Renal pelvis (tissue), 4 donors: Measurements from ENCODE around the gene DGKI. TPM values are rescaled to one million over a fixed set of nuclear protein-coding genes. Genes with fewer than 3 reads are reported as not detected.
"Not testable (repeated sequence)": the region's sequence is repeated elsewhere in the genome, so short reads cannot be mapped to it uniquely, and the experiment has no call there.

Source experiments
- DNase-seq: peaks from one replicate; pipeline ENCODE4 v3.0.0-alpha.2; 2013
- polyA plus RNA-seq, 3 donors: library from polyadenylated mRNA; unstranded; fragments of 120-200 nt; gene quantifications; one replicate each; pipeline ENCODE4 v1.2.1, GENCODE V29; 2013; ENCODE audit not compliant: insufficient read length in 3 of 3

Gene DGKI
- polyA plus RNA-seq, 3 donors: 1.5 to 2.3 (median 1.6) TPM

DNA sequence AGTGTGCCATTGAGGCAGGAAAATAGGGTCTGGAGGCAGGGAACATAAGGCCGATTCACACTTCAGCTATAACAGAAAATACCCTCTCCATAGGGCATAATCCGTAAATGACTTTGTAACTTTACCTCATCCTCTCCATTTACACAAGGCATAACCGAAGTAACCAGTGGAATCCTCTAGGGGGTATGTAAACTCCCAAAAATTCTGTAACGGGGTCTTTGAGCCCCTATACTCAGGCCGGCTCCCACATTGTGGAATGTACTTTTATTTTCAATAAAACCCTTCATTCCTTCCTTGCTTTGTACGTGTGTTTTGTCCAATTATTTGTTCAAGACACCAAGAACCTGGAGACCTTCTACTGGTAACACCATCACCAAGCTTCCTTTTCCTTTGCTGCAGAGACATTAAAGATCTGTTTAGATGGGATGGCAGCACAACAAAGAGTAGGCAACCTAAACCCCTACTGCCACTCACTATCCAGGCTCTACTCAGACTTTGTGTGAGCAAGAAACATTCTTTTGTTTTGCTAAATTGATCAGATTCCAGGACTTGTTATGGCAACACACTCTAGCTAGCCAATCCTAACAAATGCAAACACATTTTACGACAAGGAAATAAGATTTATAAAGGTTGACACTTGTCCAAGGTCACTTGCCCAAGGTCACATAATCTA is 99.3 kb downstream of the DGKI start:
- DNase-seq: no peak

DNA sequence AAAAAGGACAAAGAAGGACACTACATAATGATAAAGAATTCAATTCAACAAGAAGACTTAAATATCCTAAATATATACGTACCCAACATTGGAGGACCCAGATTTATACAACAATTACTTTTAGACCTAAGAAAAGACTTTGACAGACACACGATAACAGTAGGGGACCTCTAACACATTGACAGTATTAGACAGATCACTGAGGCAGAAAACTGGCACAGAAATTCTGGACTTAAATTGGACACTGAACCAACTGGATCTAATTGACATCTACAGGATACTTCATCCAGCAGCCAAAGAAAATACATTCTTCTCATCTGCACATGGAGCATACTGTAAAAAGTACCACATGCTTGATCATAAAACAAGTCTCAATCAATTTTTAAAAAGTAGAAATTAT is 103.8 kb downstream of the DGKI start:
- DNase-seq: no peak

DNA sequence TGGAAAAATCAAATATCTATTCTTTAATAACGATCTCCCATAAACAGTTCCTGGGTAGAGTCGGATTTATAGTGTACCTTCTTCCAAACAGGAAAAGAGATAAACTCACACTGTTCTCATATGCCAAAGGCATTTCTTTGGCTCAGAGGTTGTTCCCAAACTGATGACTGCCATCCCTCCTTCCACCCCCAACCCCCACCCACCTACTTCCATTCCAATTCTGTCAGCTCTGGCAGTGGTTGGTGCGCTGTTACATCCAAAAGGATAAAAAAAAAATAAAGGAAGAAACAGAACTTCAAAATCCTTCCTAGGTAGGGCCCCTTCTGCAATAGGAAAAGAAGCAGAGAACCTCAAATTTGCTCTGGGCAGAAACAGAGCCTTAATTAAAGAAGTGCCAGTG is 104.7 kb downstream of the DGKI start:
- no peak for DNase-seq

DNA sequence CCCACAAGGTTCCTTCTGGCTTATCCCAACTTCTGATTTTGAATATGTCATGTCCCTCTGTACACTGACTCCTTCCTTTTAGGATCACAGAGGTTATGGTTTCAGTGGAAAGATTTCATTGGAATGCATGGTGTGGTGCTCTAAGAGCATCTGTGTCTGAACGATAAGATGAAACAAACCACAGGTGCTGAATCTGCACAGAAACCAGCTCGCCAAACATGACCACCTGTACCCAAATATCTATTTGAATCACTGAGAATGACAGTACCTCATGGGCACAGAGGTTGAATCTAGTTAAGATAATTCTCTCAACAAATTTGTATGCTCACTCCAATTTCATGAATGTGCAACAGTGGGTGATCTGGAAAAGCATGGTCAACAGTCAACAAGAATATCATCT is 105.3 kb downstream of the DGKI start:
- DNase-seq: no peak

DNA sequence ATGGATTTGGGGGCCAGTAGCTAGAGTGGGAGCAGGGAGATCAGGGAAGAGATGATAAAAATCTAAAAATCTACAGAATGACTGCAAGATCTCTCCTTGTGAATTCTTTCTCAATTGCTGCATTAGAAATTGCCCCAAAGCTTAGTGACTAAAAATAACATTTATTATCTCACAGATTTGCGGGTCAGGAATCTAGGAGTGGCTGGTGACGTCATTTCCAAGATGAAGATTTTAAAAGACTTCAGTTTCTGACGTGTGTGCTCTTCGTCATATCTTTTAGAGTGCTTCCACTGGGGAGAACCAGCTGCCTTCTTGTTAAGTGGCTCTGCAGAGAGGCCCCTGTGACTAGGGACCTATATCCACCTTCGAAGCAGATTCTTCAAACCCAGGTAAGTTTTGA is 112.6 kb downstream of the DGKI start:
- no peak for DNase-seq

DNA sequence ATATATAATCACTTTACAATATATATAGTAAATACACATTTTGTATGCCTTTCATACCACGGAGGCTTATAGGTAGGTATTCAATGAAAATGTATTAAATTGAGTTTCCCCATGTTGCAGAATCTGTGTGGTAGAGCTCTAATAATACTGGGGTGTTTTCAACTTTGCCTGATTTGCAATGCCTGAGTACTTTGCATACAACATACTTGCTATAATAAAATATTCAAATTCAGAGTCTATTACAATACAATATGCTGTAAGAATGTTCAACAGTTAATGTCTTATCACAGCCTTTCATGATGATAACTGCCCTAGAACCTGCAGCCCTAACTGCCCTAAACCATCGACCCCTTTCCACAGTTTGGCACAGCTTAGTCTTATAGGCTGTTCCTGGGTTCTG is 114.6 kb downstream of the DGKI start:
- no peak for DNase-seq

DNA sequence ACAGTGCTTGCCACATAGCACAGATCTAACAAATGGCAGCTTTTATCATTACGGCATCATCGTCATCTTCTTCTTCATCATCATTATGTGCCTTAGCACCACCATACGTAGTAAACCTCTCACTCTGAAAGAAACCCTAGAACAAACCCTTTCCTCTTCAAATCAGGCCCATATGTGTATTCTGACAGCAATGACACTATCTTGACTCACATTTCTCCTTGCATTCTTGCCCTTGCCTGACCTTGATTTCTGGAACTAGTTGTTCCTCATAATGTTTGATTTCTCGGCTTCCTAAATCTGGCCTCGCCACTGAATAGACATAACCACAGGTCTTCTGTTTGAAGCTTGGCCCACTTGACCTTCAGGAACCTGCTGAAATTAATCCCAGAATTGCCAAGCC is 115.3 kb downstream of the DGKI start:
- DNase-seq: no peak

DNA sequence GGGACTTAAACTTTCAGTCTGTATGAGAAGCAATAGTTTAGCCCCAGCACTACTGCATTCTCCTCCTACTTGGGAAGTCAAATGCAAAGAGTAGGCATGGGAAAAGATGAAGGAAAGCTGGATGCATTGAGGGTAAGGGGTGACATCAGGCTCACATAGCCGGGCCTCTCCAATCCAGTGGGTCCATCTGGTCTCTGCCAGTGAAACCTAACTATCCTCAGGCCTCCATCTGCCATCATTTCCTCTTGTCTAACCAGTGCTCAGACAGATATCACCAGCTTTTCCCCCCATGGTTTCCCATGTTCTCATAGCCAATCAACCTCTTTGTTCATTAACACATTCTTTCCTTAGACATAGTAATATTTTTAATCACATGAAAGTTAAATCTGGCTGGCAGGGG is 118.3 kb downstream of the DGKI start:
- DNase-seq: no peak

DNA sequence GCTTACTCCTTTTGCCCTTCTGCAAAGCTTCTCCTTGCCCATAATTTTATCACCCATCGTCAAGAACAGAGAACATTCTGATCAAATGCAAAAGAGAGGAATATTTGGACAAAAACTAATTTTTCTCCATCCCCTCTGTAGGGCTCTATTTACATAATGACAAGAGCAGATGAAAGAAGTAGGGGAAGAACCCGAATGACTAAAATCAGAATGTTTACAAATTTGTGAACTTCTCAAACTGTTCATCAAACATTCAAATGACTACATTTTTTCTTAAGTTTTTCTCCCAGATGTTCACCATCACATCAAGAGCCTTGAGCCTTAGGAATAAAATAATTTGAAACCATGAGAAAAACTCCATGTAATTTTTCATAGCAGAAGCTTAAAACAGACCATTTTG is 119.4 kb downstream of the DGKI start:
- DNase-seq: no peak

DNA sequence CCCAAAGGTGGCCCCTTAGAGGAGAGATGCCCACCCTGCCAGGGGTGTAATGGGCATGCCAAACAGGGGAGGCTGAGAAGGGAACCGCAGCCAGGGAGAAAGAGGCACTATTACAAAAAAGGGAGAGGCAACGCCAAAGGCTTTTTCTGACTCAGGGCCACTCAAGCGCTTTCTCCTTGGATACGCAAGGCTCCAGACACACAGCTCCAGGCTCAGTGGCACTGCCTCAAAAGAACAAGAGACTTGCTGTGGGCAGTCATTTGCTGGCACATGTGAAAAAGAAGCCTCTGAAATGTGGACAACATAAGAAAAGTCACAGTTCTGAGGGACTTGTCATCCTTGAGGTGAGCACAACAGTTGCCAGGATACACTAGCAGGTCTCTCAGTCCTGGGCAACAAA is 128.4 kb downstream of the DGKI start:
- no peak for DNase-seq

DNA sequence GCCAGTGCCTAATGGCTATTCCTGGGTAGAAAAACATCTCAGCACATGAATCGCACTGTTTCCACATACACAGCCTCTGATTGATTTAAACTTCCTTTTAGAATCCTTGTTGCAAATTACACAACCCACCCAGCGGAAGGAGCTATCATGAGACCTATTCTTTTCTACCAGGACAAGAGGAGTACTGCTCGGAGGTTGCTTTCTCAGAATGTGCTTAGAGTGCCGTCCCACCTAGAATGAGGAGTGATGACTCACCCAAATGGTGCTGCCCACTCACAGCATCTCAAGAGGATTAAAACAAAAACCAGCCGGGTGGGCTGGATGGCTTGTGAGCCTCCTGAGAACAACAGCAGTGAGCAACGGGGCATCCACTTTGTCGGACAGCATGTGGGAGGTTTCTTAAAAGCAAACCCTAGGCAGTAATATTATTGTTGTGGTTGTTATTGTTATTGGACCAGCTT is 128.9 kb downstream of the DGKI start:
- DNase-seq: no peak

DNA sequence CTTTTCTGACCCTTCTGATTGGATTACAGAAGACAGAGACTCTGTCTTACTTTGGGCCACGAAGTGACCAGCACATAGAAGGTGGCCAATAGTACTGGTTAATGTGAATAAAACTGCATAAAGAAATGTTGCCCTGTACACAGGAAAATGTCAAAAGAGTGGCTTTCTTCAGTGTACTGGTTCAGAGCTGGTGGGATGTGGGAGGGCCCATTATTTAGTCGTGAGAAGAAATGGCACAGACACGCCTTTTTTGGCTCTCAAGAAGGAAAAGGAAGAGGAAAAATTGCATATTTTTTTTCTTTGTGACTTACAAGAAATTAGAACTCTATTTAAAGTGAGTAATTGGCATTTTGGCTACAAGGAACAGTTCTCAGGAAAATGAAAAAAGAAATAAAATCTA is 129.7 kb downstream of the DGKI start:
- no peak for DNase-seq

DNA sequence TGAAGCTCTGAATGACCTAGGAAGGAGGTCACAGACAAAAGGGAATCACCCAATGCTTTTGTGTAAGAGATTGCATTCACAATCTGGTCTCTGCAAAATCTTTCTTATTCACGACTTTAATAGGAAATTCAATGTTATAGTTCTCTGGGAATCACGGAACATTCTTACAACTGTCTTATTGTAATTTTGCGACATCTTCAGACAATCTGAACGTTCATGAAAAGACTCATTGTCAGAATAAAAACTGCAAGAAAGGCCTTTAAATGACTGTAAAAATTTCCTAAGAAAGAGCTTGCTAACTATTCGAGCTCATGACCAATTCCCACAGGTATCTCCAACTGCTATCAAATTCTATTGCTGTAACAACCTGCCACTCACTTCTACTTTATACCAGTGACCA is 130.7 kb downstream of the DGKI start:
- no peak for DNase-seq

DNA sequence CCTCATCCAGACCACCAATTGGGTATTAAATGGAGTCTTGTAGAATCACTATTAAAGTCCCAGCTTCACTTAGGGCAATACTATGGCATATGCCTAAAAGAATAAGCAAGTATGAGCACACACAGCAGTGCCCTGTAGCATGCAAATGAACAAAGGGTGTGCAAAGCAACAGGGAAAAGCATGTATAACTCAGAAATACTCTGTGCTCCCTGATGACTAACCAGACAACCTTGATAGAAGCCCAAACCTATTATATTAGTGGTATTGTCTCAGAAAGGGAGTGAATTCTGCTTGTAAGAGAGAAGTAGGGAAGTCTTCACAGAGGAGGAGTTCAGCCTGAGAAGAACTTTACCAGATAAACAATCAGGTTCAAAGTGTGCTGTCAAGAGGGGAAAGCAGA is 131.2 kb downstream of the DGKI start:
- DNase-seq: no peak

DNA sequence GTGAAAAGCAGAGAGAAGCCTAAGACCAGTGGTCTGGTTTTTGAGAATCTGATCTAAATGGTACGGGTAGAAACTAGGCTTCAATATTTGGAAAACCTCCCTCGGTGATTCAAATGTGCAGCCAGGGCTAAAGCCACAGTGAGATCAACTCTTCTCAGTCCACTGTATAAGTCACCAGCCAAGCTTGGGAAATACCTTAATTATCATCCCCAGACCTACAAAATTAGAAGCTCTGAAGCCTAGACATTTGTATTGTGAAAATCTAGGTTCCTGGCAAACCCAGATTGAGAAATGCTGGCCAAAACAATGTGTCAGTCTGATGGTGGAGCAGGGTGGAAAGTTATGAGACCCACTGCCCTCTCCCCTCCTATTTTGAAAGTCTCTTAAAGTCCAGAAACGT is 131.7 kb downstream of the DGKI start:
- no peak for DNase-seq

DNA sequence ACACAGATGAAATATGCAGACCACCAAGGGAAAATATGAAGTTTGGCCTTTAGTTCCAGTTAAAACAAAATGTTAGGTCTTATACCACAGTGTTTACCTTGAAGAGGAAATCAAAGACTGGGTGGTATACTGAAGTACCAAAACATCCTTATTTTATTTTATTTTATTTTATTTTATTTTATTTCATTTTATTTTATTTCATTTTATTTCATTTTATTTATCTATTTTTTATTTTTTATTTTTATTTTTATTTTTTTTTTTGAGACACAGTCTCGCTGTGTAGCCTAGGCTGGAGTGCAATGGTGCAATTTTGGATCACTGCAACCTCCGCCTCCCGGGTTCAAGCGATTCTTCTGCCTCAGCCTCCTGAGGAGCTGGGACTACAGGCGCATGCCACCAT is 140.4 kb downstream of the DGKI start:
- DNase-seq: not testable (repeated sequence)

DNA sequence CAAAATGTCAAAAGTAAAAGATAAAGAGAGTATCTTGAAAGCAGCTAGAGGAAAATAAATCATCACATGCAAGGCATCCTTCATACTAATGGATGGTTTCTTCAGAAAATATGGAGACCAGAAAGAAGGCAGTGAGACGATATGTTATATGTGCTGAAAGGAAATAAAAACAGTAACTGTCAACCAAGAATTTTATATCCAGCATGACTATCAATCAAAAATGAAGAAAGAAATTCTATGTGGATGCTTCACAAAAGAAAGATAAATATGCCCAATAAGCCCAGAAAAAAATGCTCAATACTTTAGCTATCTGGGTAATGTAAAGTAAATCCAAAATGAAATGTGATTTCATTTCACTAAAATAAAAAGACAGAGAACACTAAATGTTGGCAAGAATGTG is 142.1 kb downstream of the DGKI start:
- no peak for DNase-seq

DNA sequence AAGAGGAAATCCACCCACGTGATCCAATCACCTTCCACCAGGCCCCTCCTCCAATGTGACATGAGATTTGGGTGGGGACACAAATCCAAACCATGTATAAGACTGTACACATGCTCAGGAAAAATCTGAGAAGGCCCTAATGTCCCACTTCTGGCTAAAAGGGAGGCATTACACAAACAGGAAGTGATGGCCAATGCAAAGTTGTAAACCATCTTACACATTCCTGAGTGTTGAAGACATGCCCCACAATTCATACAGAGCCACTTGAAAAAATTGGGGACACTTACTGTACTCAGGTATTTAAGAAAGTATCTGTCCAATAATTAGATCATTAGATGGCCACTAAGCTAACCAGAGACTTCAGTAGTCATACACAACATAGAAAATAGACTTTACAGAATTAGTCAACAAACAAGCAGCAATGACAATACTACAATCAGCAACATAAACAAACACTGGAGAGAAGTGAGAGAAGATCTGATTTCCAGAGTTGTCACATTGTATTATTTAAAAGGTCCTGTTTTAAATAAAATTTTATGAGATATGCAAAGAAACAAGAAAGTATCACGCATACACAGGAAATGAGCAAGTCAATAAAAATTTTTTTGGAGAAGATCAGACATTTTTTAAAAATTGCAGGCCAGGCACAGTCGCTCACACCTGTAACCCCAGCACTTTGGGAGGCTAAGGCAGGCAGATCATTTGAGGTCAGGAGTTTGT is 143.3 kb downstream of the DGKI start:
- DNase-seq: no peak

DNA sequence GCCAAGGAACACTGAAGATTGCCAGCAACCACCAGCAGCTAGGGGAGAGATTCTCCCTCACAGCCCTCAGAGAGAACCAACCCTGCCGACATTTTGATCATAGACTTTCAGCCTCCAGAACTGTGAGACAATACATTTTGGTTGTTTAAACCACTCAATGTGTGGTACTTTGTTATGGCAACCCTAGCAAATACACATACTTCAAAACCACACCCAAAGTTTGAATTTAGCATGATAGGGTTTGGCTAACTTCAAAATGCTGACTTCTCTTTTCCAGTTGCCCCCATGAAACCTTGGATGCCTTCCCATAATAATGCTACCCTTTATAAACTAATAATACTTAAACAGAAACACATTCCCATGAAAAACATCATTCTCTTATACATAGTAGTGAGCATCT is 149.8 kb downstream of the DGKI start:
- DNase-seq: no peak

DNA sequence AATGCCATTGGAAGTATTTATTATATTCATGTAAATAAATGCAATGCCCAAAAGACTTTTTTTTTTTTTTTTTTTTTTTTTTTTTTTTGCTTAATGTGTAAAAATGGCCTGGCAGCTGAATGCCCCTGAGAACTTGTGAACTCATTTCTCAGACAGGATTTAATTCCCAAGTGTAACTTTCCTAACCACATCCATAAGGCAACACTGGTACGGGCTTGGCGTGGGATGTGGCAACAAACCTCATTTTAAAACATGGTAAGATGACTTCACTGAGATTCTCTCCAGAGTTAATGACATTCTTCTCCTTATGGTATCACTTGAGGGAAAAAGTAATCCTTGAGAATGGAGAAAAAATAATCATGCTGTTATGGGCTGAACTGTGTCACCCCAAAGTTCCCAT is 150.4 kb downstream of the DGKI start:
- DNase-seq: no peak

DNA sequence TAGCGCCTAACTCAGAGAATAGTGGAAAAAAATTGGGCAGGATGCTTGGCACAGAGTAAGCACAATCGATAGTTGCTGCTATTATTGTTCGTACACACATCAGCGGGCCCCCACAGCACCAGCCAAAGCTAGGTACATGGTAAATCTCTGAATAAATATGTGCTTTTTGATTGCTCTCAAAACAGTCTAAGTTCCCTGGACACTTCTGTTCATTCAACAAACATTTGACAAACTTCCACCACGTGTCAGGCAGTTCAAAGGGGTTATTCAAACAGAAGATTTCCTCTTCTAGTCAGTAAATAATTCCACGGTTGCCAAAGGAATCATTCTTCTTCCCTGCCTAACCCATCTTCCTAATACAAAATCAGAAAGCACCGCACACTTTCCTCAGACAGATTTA is 150.8 kb downstream of the DGKI start:
- no peak for DNase-seq

DNA sequence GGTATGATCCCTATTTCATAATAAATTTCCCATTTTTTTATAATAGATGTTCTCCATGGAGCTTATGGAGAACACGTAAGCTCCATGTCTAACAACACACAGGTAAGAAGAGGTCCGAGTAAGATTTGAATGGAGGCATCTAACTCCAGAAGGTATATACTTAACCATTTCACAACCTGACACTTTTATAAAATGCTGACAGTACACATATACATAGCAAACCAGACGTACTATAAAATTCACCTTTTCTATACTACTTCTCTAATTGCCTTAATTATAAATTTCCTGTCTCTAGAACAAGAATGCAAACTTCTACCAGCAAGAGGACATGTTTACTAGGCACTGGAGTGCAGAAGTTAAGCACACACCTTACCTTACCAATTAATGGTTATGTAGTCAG is 151.3 kb downstream of the DGKI start:
- no peak for DNase-seq

DNA sequence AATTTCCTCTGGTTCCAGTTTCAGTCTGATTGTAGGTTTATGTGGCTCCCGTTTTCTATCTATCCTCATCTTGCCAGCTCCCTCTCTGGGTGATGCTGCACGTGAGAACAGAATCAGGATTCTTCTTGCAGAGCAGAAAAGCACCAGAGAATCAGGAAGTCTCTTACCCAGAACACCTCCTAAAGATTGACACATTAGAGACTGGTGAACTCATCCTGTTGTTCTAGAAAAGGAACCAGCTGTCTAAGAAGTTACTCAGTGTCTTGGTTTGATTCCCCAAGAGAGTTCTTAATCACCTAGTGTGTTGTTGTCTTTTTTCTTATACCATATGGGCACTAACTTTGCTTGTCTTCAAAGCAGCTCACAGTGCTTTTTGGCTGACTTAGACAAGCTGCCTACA is 152.4 kb downstream of the DGKI start:
- no peak for DNase-seq

DNA sequence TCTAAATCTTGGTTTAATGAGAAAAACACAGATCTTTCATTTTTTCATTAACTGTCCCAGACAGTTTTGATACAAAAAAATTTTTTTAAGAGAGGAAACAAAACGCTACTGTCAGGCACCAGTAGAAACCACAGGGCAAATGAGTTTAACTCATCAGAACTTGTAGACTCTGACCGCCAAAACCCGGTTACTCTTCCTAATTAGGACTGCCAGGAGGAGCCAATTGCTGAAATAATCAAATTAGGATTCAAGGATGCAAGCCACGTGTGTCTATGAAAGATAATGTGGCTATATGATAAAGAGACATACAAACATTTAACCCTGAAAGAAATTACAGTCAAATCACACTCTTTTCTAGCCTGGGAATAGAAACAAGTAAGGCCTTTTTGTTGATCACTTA is 154.4 kb downstream of the DGKI start:
- no peak for DNase-seq
